T47D (cell line): ENCODE measurements around the gene MIEN1.
A peak's percentile ranks its signal among the peaks of the same experiment; 100 is the strongest.

Experiments used
- DNase-seq, 2 experiments: peaks; one replicate each; pipeline versions ENCODE4 v3.0.0 to v3.0.0-alpha.2; 2011 to 2012; ENCODE audit warnings: low read depth in 1 of 2, low spot score in 1 of 2
- JUND ChIP-seq: IDR thresholded peaks from 2 replicates; pipeline ENCODE4 v1.6.1; 2012; ENCODE audit warnings: low read depth
- in situ Hi-C: cut with HindIII; loops from 2 replicates; pipeline ENCODE4 v1.10.0; 2016; ENCODE audit warnings: low sequenced_read_pairs, low pct_unique_long_range_greater_than_20kb

Gene MIEN1

DNA sequence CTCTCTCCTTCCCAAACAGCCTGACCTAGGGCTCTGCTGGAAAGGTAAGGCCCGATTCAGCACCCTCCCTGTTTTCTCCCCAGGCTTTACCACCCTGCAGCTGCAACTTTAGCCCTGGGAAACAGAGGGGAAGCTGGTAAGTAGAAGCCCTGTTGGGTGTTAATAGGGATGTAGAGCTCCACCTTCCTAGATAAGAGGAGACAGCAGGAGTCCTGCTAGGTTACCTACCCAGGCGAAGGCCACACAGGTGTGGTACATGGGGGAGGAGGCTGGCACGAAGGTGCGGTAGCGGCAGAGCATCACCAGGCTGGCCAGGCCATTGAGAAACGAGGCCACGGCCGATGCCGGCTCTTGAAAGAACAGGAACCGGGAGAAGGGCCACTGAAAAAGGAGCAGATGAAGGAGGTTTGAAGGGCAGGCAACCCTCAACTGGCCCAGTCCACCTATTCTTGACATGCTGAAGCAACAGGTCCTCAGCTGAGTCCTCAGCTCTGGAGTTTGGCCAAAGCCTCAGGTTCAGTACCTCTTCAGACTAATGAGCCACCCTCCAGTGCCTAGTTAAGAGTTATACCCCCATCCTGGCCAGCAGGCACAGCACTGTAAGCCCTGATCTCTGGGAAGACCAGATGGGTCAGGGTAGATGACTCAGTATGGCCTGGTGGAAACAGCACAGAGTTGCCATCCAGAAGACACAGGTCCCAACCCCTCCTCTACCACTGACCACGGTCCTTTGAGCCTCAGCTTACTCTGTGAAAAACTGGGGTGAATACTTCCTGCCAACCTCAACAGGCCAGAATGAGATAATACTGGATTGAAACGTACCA, 45.8 kb downstream of the MIEN1 start:
- no peak for DNase-seq
- no peak for TF ChIP-seq JUND
- in situ Hi-C loops, result no loop called here

DNA sequence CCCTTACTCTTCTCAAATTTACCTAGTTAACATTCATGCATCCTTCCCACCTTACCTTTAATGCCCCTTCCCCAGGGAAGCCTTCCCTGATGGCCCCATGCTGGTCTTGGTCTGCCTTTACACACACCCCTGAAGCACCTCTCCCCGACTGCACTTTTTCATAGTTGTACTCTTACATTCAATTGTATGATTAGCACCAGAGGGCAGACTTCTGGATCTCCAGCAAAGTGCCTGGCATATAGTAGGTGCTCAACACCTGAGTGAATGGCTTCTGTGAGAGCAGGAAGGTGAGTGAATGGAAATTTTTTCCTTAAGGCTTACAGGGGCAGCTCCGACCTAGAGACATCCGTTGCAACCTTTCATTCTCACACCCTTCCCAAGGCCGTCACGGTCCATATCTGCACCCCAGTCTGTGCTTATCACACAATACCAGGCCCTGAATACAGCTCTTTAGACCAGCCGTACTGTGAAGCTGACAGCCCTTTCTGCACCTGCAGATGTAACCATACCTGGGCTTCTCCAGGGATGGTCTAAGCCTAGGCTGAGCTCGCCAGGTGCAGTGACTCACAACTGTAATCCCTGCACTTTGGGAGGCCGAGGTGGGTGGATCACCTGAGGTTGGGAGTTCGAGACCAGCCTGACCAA, 46.9 kb downstream of the MIEN1 start:
- no peak for TF ChIP-seq JUND
- DNase-seq, result peak in 1 of 2 experiments; percentile 54
- in situ Hi-C loops, result no loop called here

DNA sequence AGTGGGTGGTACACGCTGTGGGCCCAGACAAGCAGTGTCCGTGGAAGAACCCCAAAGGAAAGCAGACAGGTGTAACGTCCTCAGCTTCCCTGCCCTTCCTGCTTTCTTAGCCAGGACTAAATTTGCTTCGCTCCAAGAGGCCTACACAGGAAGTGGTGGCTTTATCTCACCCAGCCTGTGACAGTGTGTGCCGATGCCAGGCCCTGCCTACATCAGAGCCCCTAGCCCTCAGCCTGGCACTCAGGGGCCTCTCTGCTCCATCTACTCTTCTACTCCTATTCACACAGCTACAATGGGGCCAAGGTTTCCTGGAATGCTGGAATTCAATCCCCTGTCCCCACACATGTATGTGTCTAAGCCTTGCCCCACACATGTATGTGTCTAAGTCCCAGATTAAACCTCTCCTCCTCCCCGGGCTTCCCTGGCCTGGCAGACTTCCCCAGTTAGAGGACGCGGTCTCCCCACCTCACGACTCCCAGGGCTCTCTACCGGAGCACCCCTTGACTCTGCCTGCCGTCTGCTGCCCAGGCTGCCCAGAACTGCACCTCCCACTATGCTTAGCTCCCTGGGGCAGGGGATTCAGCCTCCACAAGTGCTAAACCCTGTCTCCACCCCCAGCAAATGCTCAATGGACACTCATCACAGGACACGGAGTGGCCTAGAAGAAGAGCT, 50.7 kb downstream of the MIEN1 start:
- no peak for DNase-seq
- TF ChIP-seq JUND, result no peak
- in situ Hi-C loops, result no loop called here
